Activated naive CD4-positive, alpha-beta T cell treated with anti-CD3 and anti-CD28 coated beads, Interleukin-2, amount 10 ng/mL, durations not matched to agents 7 days and 5 days (primary cell): Measurements from ENCODE around the gene UPF1.

Experiments used
- CTCF ChIA-PET: fragments of 350-600 bp; sonication (Branson Sonifier 250); formaldehyde crosslinking; loops from one replicate; lab custom pipeline; 2021; ENCODE audit warnings: antibody characterized with exemption; lab: Charles Lee
- DNase-seq: peaks from one replicate; pipeline ENCODE4 v3.0.0-alpha.2; 2020
- H3K27ac Mint-ChIP-seq: one replicate; pipeline ENCODE4 v1.8.0; 2021; ENCODE audit warnings: mild to moderate bottlenecking, moderate library complexity, mixed read lengths
- H3K27me3 Mint-ChIP-seq: one replicate; pipeline ENCODE4 v1.8.0; 2021; ENCODE audit warnings: mild to moderate bottlenecking, mixed read lengths
- H3K36me3 Mint-ChIP-seq: one replicate; pipeline ENCODE4 v1.8.0; 2021; ENCODE audit warnings: mixed read lengths
- H3K4me1 Mint-ChIP-seq: one replicate; pipeline ENCODE4 v1.8.0; 2021; ENCODE audit warnings: mixed read lengths
- H3K4me3 Mint-ChIP-seq: one replicate; pipeline ENCODE4 v1.8.0; 2021; ENCODE audit warnings: mild to moderate bottlenecking, moderate library complexity, mixed read lengths
- H3K9me3 Mint-ChIP-seq: one replicate; pipeline ENCODE4 v1.8.0; 2021; ENCODE audit warnings: mixed read lengths

The UPF1 gene

GRCh38 chr19:18862976-18863842, 31.4 kb downstream of the UPF1 start:
- H3K4me1 Mint-ChIP-seq = no peaks in the 10 kb centered on the region
- no peak overlapping the region for H3K27ac Mint-ChIP-seq
- CTCF ChIA-PET = no interaction called here
- peaks cover 43% of the 10 kb centered on the region for H3K36me3 Mint-ChIP-seq
- no peak overlapping the region for H3K4me3 Mint-ChIP-seq
- H3K9me3 Mint-ChIP-seq = no peaks in the 10 kb centered on the region
- peaks cover 7% of the 10 kb centered on the region for H3K27me3 Mint-ChIP-seq
- DNase-seq = no peak

GRCh38 chr19:18863843-18864362, 32.1 kb downstream of the UPF1 start:
- H3K27ac Mint-ChIP-seq = no peak overlapping the region

GRCh38 chr19:18865106-18865972, 33.6 kb downstream of the UPF1 start:
- Mint-ChIP-seq H3K4me3 (no peak overlapping the region), H3K9me3 (no peaks in the 10 kb centered on the region), H3K36me3 (peaks cover 40% of the 10 kb centered on the region), H3K27me3 (peaks cover 10% of the 10 kb centered on the region), H3K27ac (no peak overlapping the region), H3K4me1 (no peaks in the 10 kb centered on the region)
- CTCF ChIA-PET = interaction anchor here (0.5 to 1.9 kb wide), 6 partner anchors 13 to 162 kb away, joined by 3 to 5 read pairs (median 3); no protein-coding TSS in a partner anchor
- no peak for DNase-seq

More at GRCh38 chr19:18863843-18864362, 32.1 kb downstream of the UPF1 start:
- H3K36me3 Mint-ChIP-seq = peaks cover 42% of the 10 kb centered on the region
- no peak overlapping the region for H3K4me3 Mint-ChIP-seq
- no peak for DNase-seq
- no peaks in the 10 kb centered on the region for H3K9me3 Mint-ChIP-seq
- H3K27me3 Mint-ChIP-seq = peaks cover 10% of the 10 kb centered on the region
- no peaks in the 10 kb centered on the region for H3K4me1 Mint-ChIP-seq
- CTCF ChIA-PET = interaction anchor here (1.1 kb wide), 1 partner anchor 14 kb away, joined by 3 read pairs; no protein-coding TSS in a partner anchor

- Mint-ChIP-seq H3K4me3 (no peak overlapping the region), H3K27me3 (peaks cover 17% of the 10 kb centered on the region), H3K27ac (no peak overlapping the region), H3K36me3 (peaks cover 36% of the 10 kb centered on the region), H3K9me3 (no peaks in the 10 kb centered on the region), H3K4me1 (peaks cover 5% of the 10 kb centered on the region)
- CTCF ChIA-PET = interaction anchor here (0.5 to 1.9 kb wide), 7 partner anchors 9 to 62 kb away, joined by 3 to 5 read pairs (median 3); no protein-coding TSS in a partner anchor
- peak; percentile 63 for DNase-seq
These were observed 34.4 kb downstream of the UPF1 start for GRCh38 chr19:18865973-18866799.

GRCh38 chr19:18866800-18867123, 35.0 kb downstream of the UPF1 start:
- H3K27me3 Mint-ChIP-seq = peaks cover 22% of the 10 kb centered on the region
- DNase-seq = no peak
- no peaks in the 10 kb centered on the region for H3K9me3 Mint-ChIP-seq
- no peak overlapping the region for H3K4me3 Mint-ChIP-seq
- H3K4me1 Mint-ChIP-seq = peaks cover 8% of the 10 kb centered on the region
- H3K27ac Mint-ChIP-seq = no peak overlapping the region
- CTCF ChIA-PET = interaction anchor here (1.0 to 1.9 kb wide), 3 partner anchors 9 to 63 kb away, joined by 3 to 5 read pairs (median 5); no protein-coding TSS in a partner anchor
- H3K36me3 Mint-ChIP-seq = peaks cover 36% of the 10 kb centered on the region

GRCh38 chr19:18867199-18867598, 35.4 kb downstream of the UPF1 start:
- CTCF ChIA-PET = interaction anchor here (1.5 to 1.9 kb wide), 2 partner anchors 18 to 63 kb away, joined by 3 to 5 read pairs; no protein-coding TSS in a partner anchor
- Mint-ChIP-seq H3K27ac (no peak overlapping the region), H3K27me3 (peaks cover 24% of the 10 kb centered on the region), H3K9me3 (no peaks in the 10 kb centered on the region), H3K36me3 (peaks cover 33% of the 10 kb centered on the region), H3K4me1 (peaks cover 11% of the 10 kb centered on the region), H3K4me3 (no peak overlapping the region)
- DNase-seq = no peak

GRCh38 chr19:18867751-18868150, 36.0 kb downstream of the UPF1 start:
- CTCF ChIA-PET = no interaction called here
- Mint-ChIP-seq H3K4me1 (peaks cover 11% of the 10 kb centered on the region), H3K27me3 (peaks cover 24% of the 10 kb centered on the region), H3K27ac (no peak overlapping the region), H3K4me3 (no peak overlapping the region), H3K9me3 (no peaks in the 10 kb centered on the region), H3K36me3 (peaks cover 28% of the 10 kb centered on the region)
- DNase-seq = no peak

GRCh38 chr19:18868380-18869022, 36.7 kb downstream of the UPF1 start:
- Mint-ChIP-seq H3K4me3 (no peak overlapping the region), H3K9me3 (no peaks in the 10 kb centered on the region), H3K36me3 (peaks cover 26% of the 10 kb centered on the region), H3K4me1 (peaks cover 11% of the 10 kb centered on the region), H3K27ac (no peak overlapping the region), H3K27me3 (peaks cover 24% of the 10 kb centered on the region)
- DNase-seq = no peak
- CTCF ChIA-PET = no interaction called here

- H3K4me3 Mint-ChIP-seq = no peak overlapping the region
- DNase-seq = no peak
- H3K36me3 Mint-ChIP-seq = peaks cover 24% of the 10 kb centered on the region
- peaks cover 24% of the 10 kb centered on the region for H3K27me3 Mint-ChIP-seq
- peaks cover 11% of the 10 kb centered on the region for H3K4me1 Mint-ChIP-seq
- CTCF ChIA-PET = no interaction called here
- H3K9me3 Mint-ChIP-seq = no peaks in the 10 kb centered on the region
- no peak overlapping the region for H3K27ac Mint-ChIP-seq
These were observed 37.4 kb downstream of the UPF1 start for GRCh38 chr19:18869023-18869618.

- CTCF ChIA-PET = no interaction called here
- no peak for DNase-seq
- Mint-ChIP-seq H3K9me3 (no peaks in the 10 kb centered on the region), H3K4me3 (no peak overlapping the region), H3K27me3 (peaks cover 28% of the 10 kb centered on the region), H3K27ac (no peak overlapping the region), H3K4me1 (peaks cover 11% of the 10 kb centered on the region), H3K36me3 (peaks cover 22% of the 10 kb centered on the region)
These were observed 38.2 kb downstream of the UPF1 start for GRCh38 chr19:18869781-18870530.

GRCh38 chr19:18870531-18871172, 38.9 kb downstream of the UPF1 start:
- Mint-ChIP-seq H3K36me3 (peaks cover 22% of the 10 kb centered on the region), H3K27ac (no peak overlapping the region), H3K4me1 (peaks cover 11% of the 10 kb centered on the region), H3K4me3 (no peak overlapping the region), H3K9me3 (no peaks in the 10 kb centered on the region), H3K27me3 (peaks cover 28% of the 10 kb centered on the region)
- no peak for DNase-seq
- CTCF ChIA-PET = no interaction called here

- H3K4me3 Mint-ChIP-seq = no peak overlapping the region
- no peaks in the 10 kb centered on the region for H3K9me3 Mint-ChIP-seq
- H3K27me3 Mint-ChIP-seq = peaks cover 28% of the 10 kb centered on the region
- peaks cover 16% of the 10 kb centered on the region for H3K36me3 Mint-ChIP-seq
- peaks cover 11% of the 10 kb centered on the region for H3K4me1 Mint-ChIP-seq
- no peak overlapping the region for H3K27ac Mint-ChIP-seq
- CTCF ChIA-PET = no interaction called here
- no peak for DNase-seq
These were observed 39.8 kb downstream of the UPF1 start for GRCh38 chr19:18871543-18871942.
